ENCODE results near the gene ENDOD1.

DNA sequence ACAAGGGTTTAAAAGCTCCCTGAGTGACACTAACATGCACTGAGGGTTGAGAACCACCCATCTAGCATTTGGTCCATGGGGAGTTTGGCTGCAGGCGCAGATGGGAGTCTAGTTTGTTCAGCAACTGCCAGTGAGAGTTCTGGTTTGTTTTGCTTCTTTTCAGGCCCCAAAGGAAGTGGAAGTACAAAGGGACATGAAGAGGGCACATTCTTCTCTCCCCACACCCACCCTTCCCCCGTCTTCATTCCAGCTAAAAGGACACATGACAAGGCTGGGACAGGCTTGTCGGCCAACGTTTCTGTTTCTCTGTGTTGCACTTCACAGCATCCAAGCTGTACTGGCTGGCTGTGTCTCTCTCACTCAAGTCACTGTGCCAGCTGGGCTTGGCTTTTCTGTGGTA, 8.2 kb upstream of the ENDOD1 start:
- TF ChIP-seq, protein P1, sequence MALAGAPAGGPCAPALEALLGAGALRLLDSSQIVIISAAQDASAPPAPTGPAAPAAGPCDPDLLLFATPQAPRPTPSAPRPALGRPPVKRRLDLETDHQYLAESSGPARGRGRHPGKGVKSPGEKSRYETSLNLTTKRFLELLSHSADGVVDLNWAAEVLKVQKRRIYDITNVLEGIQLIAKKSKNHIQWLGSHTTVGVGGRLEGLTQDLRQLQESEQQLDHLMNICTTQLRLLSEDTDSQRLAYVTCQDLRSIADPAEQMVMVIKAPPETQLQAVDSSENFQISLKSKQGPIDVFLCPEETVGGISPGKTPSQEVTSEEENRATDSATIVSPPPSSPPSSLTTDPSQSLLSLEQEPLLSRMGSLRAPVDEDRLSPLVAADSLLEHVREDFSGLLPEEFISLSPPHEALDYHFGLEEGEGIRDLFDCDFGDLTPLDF (CRISPR knock-in tag; IDR thresholded peaks at IDR 0.05) = no peak
- TF ChIP-seq, protein P2, sequence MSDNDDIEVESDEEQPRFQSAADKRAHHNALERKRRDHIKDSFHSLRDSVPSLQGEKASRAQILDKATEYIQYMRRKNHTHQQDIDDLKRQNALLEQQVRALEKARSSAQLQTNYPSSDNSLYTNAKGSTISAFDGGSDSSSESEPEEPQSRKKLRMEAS (CRISPR knock-in tag; IDR thresholded peaks at IDR 0.05) = no peak
- TF ChIP-seq SP1 (CRISPR knock-in tag; conservative IDR thresholded peaks at IDR 0.05) = no peak
- TF ChIP-seq, protein P3, sequence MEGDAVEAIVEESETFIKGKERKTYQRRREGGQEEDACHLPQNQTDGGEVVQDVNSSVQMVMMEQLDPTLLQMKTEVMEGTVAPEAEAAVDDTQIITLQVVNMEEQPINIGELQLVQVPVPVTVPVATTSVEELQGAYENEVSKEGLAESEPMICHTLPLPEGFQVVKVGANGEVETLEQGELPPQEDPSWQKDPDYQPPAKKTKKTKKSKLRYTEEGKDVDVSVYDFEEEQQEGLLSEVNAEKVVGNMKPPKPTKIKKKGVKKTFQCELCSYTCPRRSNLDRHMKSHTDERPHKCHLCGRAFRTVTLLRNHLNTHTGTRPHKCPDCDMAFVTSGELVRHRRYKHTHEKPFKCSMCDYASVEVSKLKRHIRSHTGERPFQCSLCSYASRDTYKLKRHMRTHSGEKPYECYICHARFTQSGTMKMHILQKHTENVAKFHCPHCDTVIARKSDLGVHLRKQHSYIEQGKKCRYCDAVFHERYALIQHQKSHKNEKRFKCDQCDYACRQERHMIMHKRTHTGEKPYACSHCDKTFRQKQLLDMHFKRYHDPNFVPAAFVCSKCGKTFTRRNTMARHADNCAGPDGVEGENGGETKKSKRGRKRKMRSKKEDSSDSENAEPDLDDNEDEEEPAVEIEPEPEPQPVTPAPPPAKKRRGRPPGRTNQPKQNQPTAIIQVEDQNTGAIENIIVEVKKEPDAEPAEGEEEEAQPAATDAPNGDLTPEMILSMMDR (IDR thresholded peaks at IDR 0.05) = no peak
- TF ChIP-seq, protein P4, sequence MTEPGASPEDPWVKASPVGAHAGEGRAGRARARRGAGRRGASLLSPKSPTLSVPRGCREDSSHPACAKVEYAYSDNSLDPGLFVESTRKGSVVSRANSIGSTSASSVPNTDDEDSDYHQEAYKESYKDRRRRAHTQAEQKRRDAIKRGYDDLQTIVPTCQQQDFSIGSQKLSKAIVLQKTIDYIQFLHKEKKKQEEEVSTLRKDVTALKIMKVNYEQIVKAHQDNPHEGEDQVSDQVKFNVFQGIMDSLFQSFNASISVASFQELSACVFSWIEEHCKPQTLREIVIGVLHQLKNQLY (CRISPR knock-in tag; IDR thresholded peaks at IDR 0.05) = no peak
- TF ChIP-seq, protein P5, sequence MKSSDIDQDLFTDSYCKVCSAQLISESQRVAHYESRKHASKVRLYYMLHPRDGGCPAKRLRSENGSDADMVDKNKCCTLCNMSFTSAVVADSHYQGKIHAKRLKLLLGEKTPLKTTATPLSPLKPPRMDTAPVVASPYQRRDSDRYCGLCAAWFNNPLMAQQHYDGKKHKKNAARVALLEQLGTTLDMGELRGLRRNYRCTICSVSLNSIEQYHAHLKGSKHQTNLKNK (CRISPR knock-in tag; IDR thresholded peaks at IDR 0.05) = no peak
- TF ChIP-seq, protein P6, sequence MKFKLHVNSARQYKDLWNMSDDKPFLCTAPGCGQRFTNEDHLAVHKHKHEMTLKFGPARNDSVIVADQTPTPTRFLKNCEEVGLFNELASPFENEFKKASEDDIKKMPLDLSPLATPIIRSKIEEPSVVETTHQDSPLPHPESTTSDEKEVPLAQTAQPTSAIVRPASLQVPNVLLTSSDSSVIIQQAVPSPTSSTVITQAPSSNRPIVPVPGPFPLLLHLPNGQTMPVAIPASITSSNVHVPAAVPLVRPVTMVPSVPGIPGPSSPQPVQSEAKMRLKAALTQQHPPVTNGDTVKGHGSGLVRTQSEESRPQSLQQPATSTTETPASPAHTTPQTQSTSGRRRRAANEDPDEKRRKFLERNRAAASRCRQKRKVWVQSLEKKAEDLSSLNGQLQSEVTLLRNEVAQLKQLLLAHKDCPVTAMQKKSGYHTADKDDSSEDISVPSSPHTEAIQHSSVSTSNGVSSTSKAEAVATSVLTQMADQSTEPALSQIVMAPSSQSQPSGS (CRISPR knock-in tag; IDR thresholded peaks at IDR 0.05; ENCODE audit: borderline replicate concordance, low read depth) = no peak
- no peak for TF ChIP-seq NR2C2 (CRISPR knock-in tag; IDR thresholded peaks at IDR 0.05)
- TF ChIP-seq ETV6 (CRISPR knock-in tag; IDR thresholded peaks at IDR 0.05) = no peak
- TF ChIP-seq, protein P7, sequence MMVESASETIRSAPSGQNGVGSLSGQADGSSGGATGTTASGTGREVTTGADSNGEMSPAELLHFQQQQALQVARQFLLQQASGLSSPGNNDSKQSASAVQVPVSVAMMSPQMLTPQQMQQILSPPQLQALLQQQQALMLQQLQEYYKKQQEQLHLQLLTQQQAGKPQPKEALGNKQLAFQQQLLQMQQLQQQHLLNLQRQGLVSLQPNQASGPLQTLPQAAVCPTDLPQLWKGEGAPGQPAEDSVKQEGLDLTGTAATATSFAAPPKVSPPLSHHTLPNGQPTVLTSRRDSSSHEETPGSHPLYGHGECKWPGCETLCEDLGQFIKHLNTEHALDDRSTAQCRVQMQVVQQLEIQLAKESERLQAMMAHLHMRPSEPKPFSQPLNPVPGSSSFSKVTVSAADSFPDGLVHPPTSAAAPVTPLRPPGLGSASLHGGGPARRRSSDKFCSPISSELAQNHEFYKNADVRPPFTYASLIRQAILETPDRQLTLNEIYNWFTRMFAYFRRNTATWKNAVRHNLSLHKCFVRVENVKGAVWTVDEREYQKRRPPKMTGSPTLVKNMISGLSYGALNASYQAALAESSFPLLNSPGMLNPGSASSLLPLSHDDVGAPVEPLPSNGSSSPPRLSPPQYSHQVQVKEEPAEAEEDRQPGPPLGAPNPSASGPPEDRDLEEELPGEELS (CRISPR knock-in tag; IDR thresholded peaks at IDR 0.05) = no peak
- no peak for TF ChIP-seq ATF1 (CRISPR knock-in tag; IDR thresholded peaks at IDR 0.05)

All from WTC11 (cell line).